ENCODE results near the gene ATF2.

Gene ATF2

GRCh38 chr2:175027755-175028154, 140.2 kb downstream of the ATF2 start:
- DNase-seq (ENCODE audit: low read depth in 2 of 2) = no peak

GRCh38 chr2:175026385-175026784, 141.6 kb downstream of the ATF2 start:
- no peak for DNase-seq (ENCODE audit: low read depth in 2 of 2)

- DNase-seq (ENCODE audit: low read depth in 2 of 2) = no peak
These were observed 142.1 kb downstream of the ATF2 start for GRCh38 chr2:175025946-175026345.

GRCh38 chr2:175025233-175025632, 142.8 kb downstream of the ATF2 start:
- no peak for DNase-seq (ENCODE audit: low read depth in 2 of 2)

- DNase-seq (ENCODE audit: low read depth in 2 of 2) = no peak
These were observed 145.1 kb downstream of the ATF2 start for GRCh38 chr2:175022923-175023322.

All from stimulated activated CD8-positive, alpha-beta memory T cell treated with anti-CD3 and anti-CD28 coated beads, Interleukin-2, amount 100 ng/mL, for 1 hour (primary cell).